ENCODE results near the gene ZNF311. TPM values are rescaled to one million over a fixed set of nuclear protein-coding genes. Genes with fewer than 3 reads are reported as not detected.

Gene ZNF311
- polyA plus RNA-seq, 3 donors, result 0.05 TPM; not detected in 1

DNA sequence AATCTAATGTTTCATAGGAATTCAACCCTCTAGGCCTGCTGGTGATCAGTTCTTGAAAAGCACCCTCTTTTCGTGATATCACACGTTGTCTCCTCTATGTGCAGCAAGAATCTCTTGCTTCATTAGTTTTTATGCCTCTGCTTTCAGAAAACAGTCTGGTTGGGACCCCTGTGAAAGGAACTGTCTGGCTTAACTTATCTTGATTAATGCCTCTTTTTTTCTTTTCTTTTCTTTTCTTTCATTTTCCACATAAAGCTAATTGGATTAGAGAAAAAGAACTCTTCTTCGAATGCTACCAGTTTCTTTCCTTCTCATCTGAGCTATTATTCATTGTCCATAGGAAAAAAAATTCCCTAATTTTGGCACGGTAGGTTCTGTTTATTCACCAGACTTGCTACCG is 21.3 kb downstream of the ZNF311 start:
- H3K4me1 ChIP-seq (ENCODE audit: control insufficient read depth in 1 of 2, insufficient read depth in 2 of 2, low read length in 2 of 2), result peaks cover 40 to 44% of the 10 kb centered on the region in 2 donors

DNA sequence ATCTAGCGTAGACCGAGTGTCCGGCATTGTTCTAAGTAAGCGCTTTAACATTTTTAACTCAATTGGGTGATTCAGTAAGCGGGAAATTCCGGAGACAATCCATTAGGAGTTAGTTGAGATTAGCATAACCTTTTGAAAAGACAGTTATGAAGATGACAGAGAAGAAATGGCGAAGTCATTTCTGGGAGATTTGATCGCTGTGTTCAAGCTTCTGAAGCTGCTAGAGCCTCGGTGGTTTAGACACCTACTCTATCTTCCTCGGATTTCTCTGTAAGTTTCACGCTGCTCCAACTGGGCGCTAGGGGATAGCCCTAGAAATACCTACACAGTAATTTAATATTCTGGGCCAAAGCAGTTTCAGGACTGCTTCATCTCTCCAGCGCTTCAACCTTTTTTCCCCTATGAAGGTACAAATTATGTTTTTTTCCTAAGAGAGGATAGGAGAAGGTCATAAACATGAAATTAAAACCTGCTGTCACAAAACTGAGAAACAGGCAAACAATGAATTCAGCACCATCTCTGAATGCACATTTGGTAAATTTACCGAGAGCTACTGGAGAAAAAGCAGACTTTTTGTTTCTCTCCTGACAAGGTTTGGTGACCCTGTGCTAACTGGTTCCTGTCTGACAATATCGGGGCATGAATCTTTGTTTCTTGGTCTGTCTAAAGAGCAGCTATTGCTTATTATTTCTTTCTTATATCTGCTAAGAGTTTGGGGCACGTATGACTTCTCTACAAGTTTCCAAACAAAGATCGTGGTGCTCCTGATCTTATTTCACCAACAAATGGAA is 22.4 kb downstream of the ZNF311 start:
- Mint-ChIP-seq H3K4me3 (peak overlapping the region; percentile 76 to 77), H3K36me3 (peaks cover 0 to 6% of the 10 kb centered on the region in 2 donors), H3K4me1 (peaks cover 55% of the 10 kb centered on the region), H3K27me3 (ENCODE audit: low read depth in 3 of 3) (peaks cover 9 to 18% (median 12%) of the 10 kb centered on the region in 3 donors), H3K9me3 (peaks cover 4 to 22% (median 16%) of the 10 kb centered on the region in 7 donors), H3K27ac (peak overlapping the region in 5 of 7 donors; percentile 9 to 76 (median 14))
- peak in 2 of 3 donors; percentile 6 to 64 for DNase-seq
- peaks cover 43 to 47% of the 10 kb centered on the region in 2 donors for H3K4me1 ChIP-seq (ENCODE audit: control insufficient read depth in 1 of 2, insufficient read depth in 2 of 2, low read length in 2 of 2)
- H3K27me3 ChIP-seq (ENCODE audit: control insufficient read depth in 2 of 2, insufficient read depth in 2 of 2, low read length in 2 of 2), result no peaks in the 10 kb centered on the region
- peak overlapping the region; percentile 31 to 76 (median 68) for H3K4me3 ChIP-seq (replicated peaks in 1 of 3; ENCODE audit: low read depth in 2 of 3, low read length in 3 of 3)
- peaks cover 0 to 3% of the 10 kb centered on the region in 2 donors for H3K9me3 ChIP-seq (replicated peaks in 1 of 2; ENCODE audit: control insufficient read depth in 1 of 2, insufficient read depth in 1 of 2, low read length in 2 of 2)
- no peaks in the 10 kb centered on the region for H3K36me3 ChIP-seq (replicated peaks in 1 of 2; ENCODE audit: control insufficient read depth in 1 of 2, insufficient read depth in 2 of 2, low read length in 2 of 2)
- WGBS (ENCODE audit: insufficient coverage), result 8% methylated on average over 8 of the region's 17 CpGs
- no peaks in the 10 kb centered on the region for H3K79me2 ChIP-seq (ENCODE audit: insufficient read depth, low read length)
- H3K9ac ChIP-seq (ENCODE audit: insufficient read depth, low read length, poor library complexity, severe bottlenecking), result peak overlapping the region; percentile 37
- H4K20me1 ChIP-seq (ENCODE audit: insufficient read depth, low read length), result no peaks in the 10 kb centered on the region
- TF ChIP-seq, protein P1, sequence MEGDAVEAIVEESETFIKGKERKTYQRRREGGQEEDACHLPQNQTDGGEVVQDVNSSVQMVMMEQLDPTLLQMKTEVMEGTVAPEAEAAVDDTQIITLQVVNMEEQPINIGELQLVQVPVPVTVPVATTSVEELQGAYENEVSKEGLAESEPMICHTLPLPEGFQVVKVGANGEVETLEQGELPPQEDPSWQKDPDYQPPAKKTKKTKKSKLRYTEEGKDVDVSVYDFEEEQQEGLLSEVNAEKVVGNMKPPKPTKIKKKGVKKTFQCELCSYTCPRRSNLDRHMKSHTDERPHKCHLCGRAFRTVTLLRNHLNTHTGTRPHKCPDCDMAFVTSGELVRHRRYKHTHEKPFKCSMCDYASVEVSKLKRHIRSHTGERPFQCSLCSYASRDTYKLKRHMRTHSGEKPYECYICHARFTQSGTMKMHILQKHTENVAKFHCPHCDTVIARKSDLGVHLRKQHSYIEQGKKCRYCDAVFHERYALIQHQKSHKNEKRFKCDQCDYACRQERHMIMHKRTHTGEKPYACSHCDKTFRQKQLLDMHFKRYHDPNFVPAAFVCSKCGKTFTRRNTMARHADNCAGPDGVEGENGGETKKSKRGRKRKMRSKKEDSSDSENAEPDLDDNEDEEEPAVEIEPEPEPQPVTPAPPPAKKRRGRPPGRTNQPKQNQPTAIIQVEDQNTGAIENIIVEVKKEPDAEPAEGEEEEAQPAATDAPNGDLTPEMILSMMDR (IDR thresholded peaks at IDR 0.05), result no peak
- intact Hi-C loops (cut with micrococcal nuclease), result loop anchor here (2.0 to 10.0 kb wide), 6 partner anchors 40 to 1078 kb away; no protein-coding TSS in a partner anchor
- peak overlapping the region; percentile 69 for H2AFZ ChIP-seq (ENCODE audit: insufficient read depth, low read depth, low read length, poor library complexity, severe bottlenecking)
- H3K4me2 ChIP-seq (replicated peaks; ENCODE audit: extremely low read depth, low read length, poor library complexity, severe bottlenecking), result peak overlapping the region; percentile 78
- no peak overlapping the region for H3K27ac ChIP-seq (ENCODE audit: low read depth in 1 of 2, low read length in 2 of 2)

More for the DNA sequence above, 21.3 kb downstream of the ZNF311 start:
- 100% methylated on average over 1 of the region's 5 CpGs for WGBS (ENCODE audit: insufficient coverage)
- Histone ChIP-seq H3K4me3 (replicated peaks in 1 of 3; ENCODE audit: low read depth in 2 of 3, low read length in 3 of 3) (no peak overlapping the region), H3K79me2 (ENCODE audit: insufficient read depth, low read length) (no peaks in the 10 kb centered on the region), H3K36me3 (replicated peaks in 1 of 2; ENCODE audit: control insufficient read depth in 1 of 2, insufficient read depth in 2 of 2, low read length in 2 of 2) (no peaks in the 10 kb centered on the region), H3K4me2 (replicated peaks; ENCODE audit: extremely low read depth, low read length, poor library complexity, severe bottlenecking) (no peak overlapping the region), H3K27ac (ENCODE audit: low read depth in 1 of 2, low read length in 2 of 2) (no peak overlapping the region), H3K9me3 (replicated peaks in 1 of 2; ENCODE audit: control insufficient read depth in 1 of 2, insufficient read depth in 1 of 2, low read length in 2 of 2) (peaks cover 0 to 13% of the 10 kb centered on the region in 2 donors), H2AFZ (ENCODE audit: insufficient read depth, low read depth, low read length, poor library complexity, severe bottlenecking) (no peak overlapping the region), H3K9ac (ENCODE audit: insufficient read depth, low read length, poor library complexity, severe bottlenecking) (no peak overlapping the region), H3K27me3 (ENCODE audit: control insufficient read depth in 2 of 2, insufficient read depth in 2 of 2, low read length in 2 of 2) (peaks cover 0 to 6% of the 10 kb centered on the region in 2 donors), H4K20me1 (ENCODE audit: insufficient read depth, low read length) (no peaks in the 10 kb centered on the region)
- Mint-ChIP-seq H3K4me1 (peaks cover 52% of the 10 kb centered on the region), H3K27ac (no peak overlapping the region), H3K9me3 (peaks cover 4 to 30% (median 25%) of the 10 kb centered on the region in 7 donors), H3K27me3 (ENCODE audit: low read depth in 3 of 3) (peaks cover 11 to 21% (median 20%) of the 10 kb centered on the region in 3 donors), H3K4me3 (no peak overlapping the region), H3K36me3 (peaks cover 0 to 11% of the 10 kb centered on the region in 2 donors)
- TF ChIP-seq, protein P1 (IDR thresholded peaks at IDR 0.05), result no peak
- intact Hi-C loops (cut with micrococcal nuclease), result loop anchor here (2.0 to 10.0 kb wide), 6 partner anchors 42 to 1079 kb away; no protein-coding TSS in a partner anchor
- DNase-seq, result no peak

All from CD14-positive monocyte (primary cell).